Measurements from ENCODE around the gene ANO9.

DNA sequence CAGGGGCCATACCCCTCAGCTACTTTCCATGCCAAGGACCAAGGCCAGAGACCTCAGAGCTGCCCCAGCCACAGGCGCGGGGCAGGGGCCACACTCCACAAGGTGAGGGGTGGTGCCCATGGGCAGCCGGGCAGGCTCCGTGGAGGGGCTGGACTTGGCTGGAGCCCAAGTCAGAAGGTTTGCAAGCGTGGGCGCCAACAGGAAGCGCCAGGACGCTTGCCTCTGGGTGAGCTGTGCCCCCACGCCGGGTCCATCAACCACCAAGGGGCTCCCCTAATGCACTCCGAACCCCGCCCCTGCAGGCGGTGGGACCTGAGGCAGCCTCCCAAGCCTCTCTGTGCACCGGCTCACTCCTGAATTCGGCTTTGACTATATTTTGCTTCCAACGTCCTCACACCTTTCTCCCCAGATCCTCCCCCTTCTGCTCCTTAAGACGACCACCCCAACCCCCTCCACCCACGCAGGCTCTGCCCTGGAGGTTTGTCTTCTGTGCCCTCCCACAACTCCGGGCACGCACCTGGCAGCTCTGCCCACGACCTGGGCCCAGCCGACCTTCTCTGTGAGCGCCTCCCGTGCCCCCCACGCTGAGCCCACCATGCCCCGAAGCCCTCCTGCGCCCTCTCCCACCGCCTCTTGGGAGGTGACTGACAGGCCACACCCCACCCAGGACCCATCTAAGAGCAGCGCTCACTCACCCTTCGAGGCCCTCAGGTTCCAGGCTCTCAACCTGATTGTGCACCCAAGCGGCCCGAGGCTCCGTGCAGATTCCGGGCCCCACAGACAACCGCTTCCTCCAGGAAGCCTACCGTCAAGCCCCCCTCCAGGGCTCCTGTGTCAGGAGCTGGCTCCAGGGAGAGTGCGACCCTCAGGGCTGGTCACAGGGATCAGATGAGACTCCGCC, 50.4 kb downstream of the ANO9 start:
- TF ChIP-seq CTCF (IDR thresholded peaks at IDR 0.05; ENCODE audit: low read length) (no peak), EZH2phosphoT487 (IDR thresholded peaks at IDR 0.05; ENCODE audit: low read length) (no peak), EZH2 (optimal IDR thresholded peaks at IDR 0.05; ENCODE audit: low read depth, low read length) (no peak)
